Caco-2 (cell line): ENCODE results near the gene C16orf95. TPM values are rescaled to one million over a fixed set of nuclear protein-coding genes. Genes with fewer than 3 reads are reported as not detected.

Experiments used
- BruUV-seq: library from RNA; stranded (reverse); fragments of 400-500 nt; replicated peaks from 2 replicates; lab custom pipeline; 2021; lab: Mats Ljungman, UMichigan
- CTCF ChIA-PET: fragments of 300-600 bp; sonication (Branson Sonifier 250); formaldehyde crosslinking; loops from one replicate; lab custom pipeline; 2022; ENCODE audit warnings: antibody characterized with exemption; lab: Charles Lee
- POLR2A ChIA-PET: fragments of 300-600 bp; sonication (Branson Sonifier 250); formaldehyde crosslinking; loops from one replicate; lab custom pipeline; 2022; ENCODE audit warnings: antibody characterized with exemption; lab: Charles Lee
- DNase-seq, 2 experiments: peaks; one replicate each; pipeline versions ENCODE4 v3.0.0 to v3.0.0-alpha.2; 2020 to 2022
- H3K27me3 ChIP-seq: replicated peaks from 2 replicates; pipeline ENCODE4 v1.6.0; 2011; ENCODE audit warnings: low read length; ENCODE audit not compliant: control insufficient read depth, insufficient read depth
- H3K36me3 ChIP-seq: 2 replicates; pipeline ENCODE4 v1.5.1; 2011; ENCODE audit warnings: low read length; ENCODE audit not compliant: control insufficient read depth, insufficient read depth
- H3K4me1 ChIP-seq: fragments of 250-450 bp; sonication (Bioruptor Pico); 2 replicates; pipeline ENCODE4 v1.5.1; 2020; ENCODE audit warnings: mild to moderate bottlenecking
- H3K4me3 ChIP-seq: 2 replicates; pipeline ENCODE4 v1.5.1; 2011; ENCODE audit warnings: low read depth, mild to moderate bottlenecking, control low read depth, low read length
- H3K9me3 ChIP-seq: fragments of 250-450 bp; sonication (Bioruptor Pico); 2 replicates; pipeline ENCODE4 v1.5.1; 2020; ENCODE audit warnings: mild to moderate bottlenecking, moderate library complexity
- H3K27ac Mint-ChIP-seq: one replicate; pipeline ENCODE4 v1.8.0; 2022; ENCODE audit warnings: mixed read lengths; ENCODE audit not compliant: unreplicated experiment
- H3K27me3 Mint-ChIP-seq: one replicate; pipeline ENCODE4 v1.8.0; 2022; ENCODE audit warnings: mixed read lengths; ENCODE audit not compliant: insufficient read depth, unreplicated experiment
- H3K36me3 Mint-ChIP-seq: one replicate; pipeline ENCODE4 v1.8.0; 2022; ENCODE audit warnings: mild to moderate bottlenecking, mixed read lengths; ENCODE audit not compliant: insufficient read depth, unreplicated experiment
- H3K4me1 Mint-ChIP-seq: one replicate; pipeline ENCODE4 v1.8.0; 2022; ENCODE audit warnings: low read depth, mixed read lengths; ENCODE audit not compliant: unreplicated experiment
- H3K4me3 Mint-ChIP-seq: one replicate; pipeline ENCODE4 v1.8.0; 2022; ENCODE audit warnings: mild to moderate bottlenecking, moderate library complexity, mixed read lengths; ENCODE audit not compliant: unreplicated experiment
- H3K9me3 Mint-ChIP-seq: one replicate; pipeline ENCODE4 v1.8.0; 2022; ENCODE audit warnings: mixed read lengths; ENCODE audit not compliant: unreplicated experiment
- intact Hi-C: fragments of 100-400 bp; cut with micrococcal nuclease; formaldehyde crosslinking; loops from one replicate; pipeline ENCODE4 v1.10.0; 2022; ENCODE audit not compliant: unreplicated experiment
- total RNA-seq: library from RNA; stranded (reverse); gene quantifications from 2 replicates; pipeline ENCODE4 v1.2.3, GENCODE V29; 2022
- TF ChIP-seq, protein P1 (sequence below), 2 experiments: fragments of 200-600 bp in 1 of 2; IDR thresholded peaks; 1 replicate in 1 of 2; 2 replicates in 1 of 2; pipeline versions ENCODE4 v1.5.1 to v1.8.0; 2011 to 2022; ENCODE audit warnings: antibody characterized with exemption in 1 of 2, control low read depth in 1 of 2, inconsistent platforms in 1 of 2, low read depth in 1 of 2, low read length in 1 of 2, mild to moderate bottlenecking in 1 of 2, moderate library complexity in 1 of 2; ENCODE audit not compliant: insufficient read depth in 1 of 2, severe bottlenecking in 1 of 2, unreplicated experiment in 1 of 2

Gene C16orf95
- total RNA-seq, 1 experiment from 2014 or later, result 4.4 TPM

DNA sequence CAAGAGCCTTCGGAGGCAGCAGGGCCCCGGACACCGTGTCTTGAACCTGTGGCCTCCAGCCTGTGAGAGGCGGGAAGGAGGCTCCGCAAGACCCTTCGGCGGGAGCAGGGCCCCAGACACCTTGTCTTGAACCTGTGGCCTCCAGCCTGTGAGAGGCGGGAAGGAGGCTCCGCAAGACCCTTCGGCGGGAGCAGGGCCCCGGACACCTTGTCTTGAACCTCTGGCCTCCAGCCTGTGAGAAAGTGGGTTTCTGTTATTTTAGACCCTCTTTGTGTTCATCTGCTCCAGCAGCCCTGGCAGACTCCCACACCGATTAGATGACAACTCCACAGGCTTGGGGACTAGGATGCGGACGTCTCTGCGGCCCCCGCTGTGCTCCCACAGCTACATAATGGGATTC is 36.4 kb upstream of the C16orf95 start:
- Histone ChIP-seq H3K4me1 (peaks cover 22% of the 10 kb centered on the region), H3K4me3 (no peak overlapping the region), H3K9me3 (no peaks in the 10 kb centered on the region), H3K36me3 (peaks cover 1% of the 10 kb centered on the region), H3K27me3 (no peaks in the 10 kb centered on the region)
- no TSS peak for BruUV-seq
- Mint-ChIP-seq H3K27me3 (no peaks in the 10 kb centered on the region), H3K4me1 (peaks cover 13% of the 10 kb centered on the region), H3K9me3 (no peaks in the 10 kb centered on the region), H3K4me3 (no peak overlapping the region), H3K27ac (peak overlapping the region; percentile 78), H3K36me3 (peaks cover 49% of the 10 kb centered on the region)
- intact Hi-C loops, result no loop called here
- TF ChIP-seq, protein P1, sequence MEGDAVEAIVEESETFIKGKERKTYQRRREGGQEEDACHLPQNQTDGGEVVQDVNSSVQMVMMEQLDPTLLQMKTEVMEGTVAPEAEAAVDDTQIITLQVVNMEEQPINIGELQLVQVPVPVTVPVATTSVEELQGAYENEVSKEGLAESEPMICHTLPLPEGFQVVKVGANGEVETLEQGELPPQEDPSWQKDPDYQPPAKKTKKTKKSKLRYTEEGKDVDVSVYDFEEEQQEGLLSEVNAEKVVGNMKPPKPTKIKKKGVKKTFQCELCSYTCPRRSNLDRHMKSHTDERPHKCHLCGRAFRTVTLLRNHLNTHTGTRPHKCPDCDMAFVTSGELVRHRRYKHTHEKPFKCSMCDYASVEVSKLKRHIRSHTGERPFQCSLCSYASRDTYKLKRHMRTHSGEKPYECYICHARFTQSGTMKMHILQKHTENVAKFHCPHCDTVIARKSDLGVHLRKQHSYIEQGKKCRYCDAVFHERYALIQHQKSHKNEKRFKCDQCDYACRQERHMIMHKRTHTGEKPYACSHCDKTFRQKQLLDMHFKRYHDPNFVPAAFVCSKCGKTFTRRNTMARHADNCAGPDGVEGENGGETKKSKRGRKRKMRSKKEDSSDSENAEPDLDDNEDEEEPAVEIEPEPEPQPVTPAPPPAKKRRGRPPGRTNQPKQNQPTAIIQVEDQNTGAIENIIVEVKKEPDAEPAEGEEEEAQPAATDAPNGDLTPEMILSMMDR (IDR thresholded peaks at IDR 0.05; ENCODE audit: insufficient read depth in 1 of 2, low read depth in 1 of 2, low read length in 1 of 2, severe bottlenecking in 1 of 2, unreplicated experiment in 1 of 2), result no peak
- POLR2A ChIA-PET, result no interaction called here
- CTCF ChIA-PET, result no interaction called here
- DNase-seq, result no peak

DNA sequence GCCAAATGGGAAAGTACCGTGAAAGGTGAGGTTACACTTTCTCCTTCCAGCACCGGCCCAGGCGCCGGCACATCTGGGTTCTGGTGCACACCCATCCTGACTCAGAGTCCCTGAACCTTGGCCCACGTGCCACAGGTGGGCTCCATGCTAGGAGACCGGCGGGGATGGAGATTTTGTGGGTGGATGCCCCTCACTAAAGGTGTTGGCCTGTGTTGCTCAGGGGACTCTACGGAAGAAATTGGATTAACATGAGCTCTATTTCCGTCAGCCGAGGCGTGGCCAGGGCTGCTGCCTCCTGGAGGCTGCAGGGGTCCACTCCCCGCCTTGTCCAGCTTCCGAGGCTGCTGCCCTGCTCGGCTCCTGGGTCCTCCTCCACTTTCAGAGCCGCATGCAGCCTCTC is 35.6 kb upstream of the C16orf95 start:
- TF ChIP-seq, protein P1 (IDR thresholded peaks at IDR 0.05; ENCODE audit: insufficient read depth in 1 of 2, low read depth in 1 of 2, low read length in 1 of 2, severe bottlenecking in 1 of 2, unreplicated experiment in 1 of 2), result no peak
- no peak overlapping the region for H3K4me3 Mint-ChIP-seq
- peaks cover 13% of the 10 kb centered on the region for H3K4me1 Mint-ChIP-seq
- ChIA-PET POLR2A (no interaction called here), CTCF (no interaction called here)
- no peak for DNase-seq
- Histone ChIP-seq H3K36me3 (peaks cover 2% of the 10 kb centered on the region), H3K27me3 (no peaks in the 10 kb centered on the region), H3K9me3 (no peaks in the 10 kb centered on the region), H3K4me1 (peaks cover 22% of the 10 kb centered on the region), H3K4me3 (no peak overlapping the region)
- no peaks in the 10 kb centered on the region for H3K27me3 Mint-ChIP-seq
- intact Hi-C loops, result no loop called here
- H3K9me3 Mint-ChIP-seq, result no peaks in the 10 kb centered on the region
- peaks cover 43% of the 10 kb centered on the region for H3K36me3 Mint-ChIP-seq
- no TSS peak for BruUV-seq
- peak overlapping the region; percentile 78 for H3K27ac Mint-ChIP-seq

DNA sequence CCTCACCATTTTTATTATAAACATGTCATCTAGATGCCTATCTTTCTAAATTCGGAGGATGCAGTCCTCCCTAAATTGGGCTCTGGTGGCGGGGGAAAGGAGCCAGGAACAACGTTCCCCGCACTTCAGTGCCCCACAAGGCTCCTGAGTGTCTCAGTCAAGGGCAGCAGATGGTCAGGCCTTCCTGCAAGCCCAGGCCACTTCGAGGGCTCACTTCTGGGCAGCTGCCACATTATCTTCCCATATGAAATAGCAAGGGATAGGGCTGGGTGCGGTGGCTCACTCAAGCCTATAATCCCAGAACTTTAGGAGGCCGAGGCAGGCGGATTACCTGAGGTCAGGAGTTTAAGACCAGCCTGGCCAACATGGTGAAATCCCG is 34.1 kb upstream of the C16orf95 start:
- CTCF ChIA-PET, result no interaction called here
- peaks cover 42% of the 10 kb centered on the region for H3K36me3 Mint-ChIP-seq
- BruUV-seq, result no TSS peak

More for the DNA sequence above, 34.1 kb upstream of the C16orf95 start:
- Histone ChIP-seq H3K27me3 (no peaks in the 10 kb centered on the region), H3K4me3 (no peak overlapping the region), H3K9me3 (no peaks in the 10 kb centered on the region), H3K4me1 (peaks cover 16% of the 10 kb centered on the region), H3K36me3 (peaks cover 2% of the 10 kb centered on the region)
- intact Hi-C loops, result no loop called here
- TF ChIP-seq, protein P1 (IDR thresholded peaks at IDR 0.05; ENCODE audit: insufficient read depth in 1 of 2, low read depth in 1 of 2, low read length in 1 of 2, severe bottlenecking in 1 of 2, unreplicated experiment in 1 of 2), result no peak
- Mint-ChIP-seq H3K4me1 (peaks cover 10% of the 10 kb centered on the region), H3K4me3 (no peak overlapping the region), H3K9me3 (no peaks in the 10 kb centered on the region), H3K27me3 (no peaks in the 10 kb centered on the region), H3K27ac (peak overlapping the region; percentile 53)
- POLR2A ChIA-PET, result no interaction called here
- no peak for DNase-seq
